AG04450 (cell line): ENCODE results near the gene MST1R. TPM values are rescaled to one million over a fixed set of nuclear protein-coding genes. Genes with fewer than 3 reads are reported as not detected.
A peak's percentile ranks its signal among the peaks of the same experiment; 100 is the strongest.

Source experiments
- CTCF ChIA-PET: fragments of 300-600, 350-600 bp; formaldehyde crosslinking; extraction: SDS; loops from one replicate; lab custom pipeline; 2022; ENCODE audit warnings: antibody characterized with exemption, inconsistent platforms; lab: Charles Lee
- POLR2A ChIA-PET: fragments of 350-600 bp; formaldehyde crosslinking; extraction: SDS; loops from one replicate; lab custom pipeline; 2021; ENCODE audit warnings: antibody characterized with exemption, inconsistent platforms; lab: Yijun Ruan, JAX
- DNase-seq: peaks from one replicate; pipeline ENCODE4 v3.0.0-alpha.2; 2011; ENCODE audit warnings: low read depth, low spot score
- H3K27ac ChIP-seq: one replicate; pipeline ENCODE4 v1.5.1; 2012; ENCODE audit warnings: low read depth, low read length, control low read depth
- H3K27me3 ChIP-seq: one replicate; pipeline ENCODE4 v1.6.0; 2012; ENCODE audit warnings: low read length; ENCODE audit not compliant: control insufficient read depth, insufficient read depth
- H3K4me3 ChIP-seq: 2 replicates; pipeline ENCODE4 v1.5.1; 2011; ENCODE audit warnings: mild to moderate bottlenecking, low read depth, low read length, control low read depth
- H3K9me3 ChIP-seq: 2 replicates; pipeline ENCODE4 v1.5.1; 2012; ENCODE audit warnings: low read length; ENCODE audit not compliant: control insufficient read depth, insufficient read depth
- CTCF ChIP-seq: IDR thresholded peaks from 2 replicates; pipeline ENCODE4 v1.5.1; 2011; ENCODE audit warnings: low read depth, low read length, control low read depth, inconsistent platforms
- polyA plus RNA-seq: library from polyadenylated mRNA; depleted of rRNA; stranded (reverse); fragments of >200 nt; gene quantifications from 2 replicates; pipeline ENCODE4 v1.2.3, GENCODE V29; 2011; rRNA removed
- small RNA-seq: library from RNA; depleted of rRNA; stranded (forward); fragments of <200 nt; gene quantifications from one replicate; pipeline ENCODE3, GENCODE V24; 2012; ENCODE audit warnings: low read depth; ENCODE audit not compliant: insufficient read length

MST1R gene
- polyA plus RNA-seq, 1 experiment: 0.10 TPM

GRCh38 chr3:49839193-49839809 is 64.4 kb downstream of the MST1R start:
- TF ChIP-seq CTCF: peak; percentile 90
- peak; percentile 50 for DNase-seq
- Histone ChIP-seq H3K4me3 (no peak overlapping the region), H3K27me3 (no peaks in the 10 kb centered on the region), H3K27ac (no peak overlapping the region), H3K9me3 (no peaks in the 10 kb centered on the region)
- CTCF ChIA-PET: interaction anchor here (0.6 to 9.0 kb wide), 43 partner anchors 8 to 628 kb away, joined by 3 to 182 read pairs (median 4); partner anchors contain the start of genes CDHR4, INKA1, MST1R and UBA7
- POLR2A ChIA-PET: interaction anchor here (1.1 kb wide), 1 partner anchor 36 kb away, joined by 6 read pairs; the partner anchor contains the start of gene INKA1

Small RNAs within 50 kb of the gene (small RNA-seq; reads per million reads assigned to genes)
- gene RN7SL217P: not detected

Other genes with a start within 250 kb of the MST1R start
- gene APEH, start 229.5 kb downstream of the MST1R start, polyA plus RNA-seq: 85.3 and 108 TPM in 2 replicates
- gene MST1, start 214.4 kb downstream of the MST1R start, polyA plus RNA-seq: 6.4 and 6.5 TPM in 2 replicates
- gene RNF123, start 214.3 kb downstream of the MST1R start, polyA plus RNA-seq: 22.9 and 33.3 TPM in 2 replicates
- gene AMIGO3, start 184.2 kb downstream of the MST1R start, polyA plus RNA-seq: 0.11 TPM in 1 of 2 replicates, not detected in the other
- gene GMPPB, start 179.9 kb downstream of the MST1R start, polyA plus RNA-seq: 13.9 and 15.7 TPM in 2 replicates
- 40.4 and 53.5 TPM in 2 replicates for gene IP6K1, start 117.3 kb downstream of the MST1R start, polyA plus RNA-seq
- 0.09 TPM in 1 of 2 replicates, not detected in the other for gene CDHR4, start 104.0 kb downstream of the MST1R start, polyA plus RNA-seq
- 1.9 and 2.8 TPM in 2 replicates for gene INKA1, start 100.6 kb downstream of the MST1R start, polyA plus RNA-seq
- gene UBA7, start 89.9 kb downstream of the MST1R start, polyA plus RNA-seq: 34.0 and 43.6 TPM in 2 replicates
- 1.7 and 2.3 TPM in 2 replicates for gene TRAIP, start 47.3 kb downstream of the MST1R start, polyA plus RNA-seq
- gene CAMKV, start 34.0 kb downstream of the MST1R start, polyA plus RNA-seq: not detected in 2 replicates
- 7.1 and 8.1 TPM in 2 replicates for gene MON1A, start 25.9 kb upstream of the MST1R start, polyA plus RNA-seq
- gene RBM6, start 36.3 kb upstream of the MST1R start, polyA plus RNA-seq: 48.4 and 62.8 TPM in 2 replicates
- gene RBM5, start 185.0 kb upstream of the MST1R start, polyA plus RNA-seq: 205 and 253 TPM in 2 replicates